ENCODE measurements around the gene GOSR2.

DNA sequence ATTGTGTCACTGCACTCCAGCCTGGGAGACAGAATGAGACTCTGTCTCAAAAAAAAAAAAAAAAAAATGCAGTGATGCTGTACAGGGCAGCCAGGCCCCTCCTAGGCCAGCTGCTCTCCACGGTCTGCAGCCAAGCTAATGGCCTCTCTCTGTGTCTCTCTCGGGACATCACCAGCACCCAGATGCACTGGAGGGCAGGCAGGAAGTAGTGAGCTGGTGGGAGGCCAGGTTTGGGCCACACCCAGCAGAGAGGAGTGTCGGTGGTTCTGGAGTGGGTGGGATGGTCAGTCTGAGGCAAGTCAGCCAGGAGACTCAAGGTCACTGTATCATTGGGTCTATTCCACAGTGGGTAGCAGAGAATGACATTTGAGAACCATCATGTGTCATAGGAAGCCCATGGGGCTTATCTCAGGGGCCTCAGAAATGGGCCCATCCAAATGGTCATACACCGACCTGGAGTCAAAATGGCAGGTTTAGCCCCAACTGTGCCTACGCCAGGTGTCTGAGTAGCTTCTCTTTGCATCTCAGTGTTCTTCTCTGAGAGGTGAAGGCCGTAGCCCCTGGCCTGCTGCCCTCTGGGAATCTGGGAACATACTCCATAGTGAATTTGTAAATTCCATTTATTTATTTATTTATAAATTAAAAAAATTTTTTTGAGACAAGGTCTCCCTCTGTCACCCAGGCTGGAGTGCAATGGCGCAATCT is 48.9 kb upstream of the GOSR2 start:
- TF ChIP-seq ZNF253 (CRISPR knock-in tag; IDR thresholded peaks at IDR 0.05; ENCODE audit: borderline replicate concordance): no peak
- TF ChIP-seq, protein P1, sequence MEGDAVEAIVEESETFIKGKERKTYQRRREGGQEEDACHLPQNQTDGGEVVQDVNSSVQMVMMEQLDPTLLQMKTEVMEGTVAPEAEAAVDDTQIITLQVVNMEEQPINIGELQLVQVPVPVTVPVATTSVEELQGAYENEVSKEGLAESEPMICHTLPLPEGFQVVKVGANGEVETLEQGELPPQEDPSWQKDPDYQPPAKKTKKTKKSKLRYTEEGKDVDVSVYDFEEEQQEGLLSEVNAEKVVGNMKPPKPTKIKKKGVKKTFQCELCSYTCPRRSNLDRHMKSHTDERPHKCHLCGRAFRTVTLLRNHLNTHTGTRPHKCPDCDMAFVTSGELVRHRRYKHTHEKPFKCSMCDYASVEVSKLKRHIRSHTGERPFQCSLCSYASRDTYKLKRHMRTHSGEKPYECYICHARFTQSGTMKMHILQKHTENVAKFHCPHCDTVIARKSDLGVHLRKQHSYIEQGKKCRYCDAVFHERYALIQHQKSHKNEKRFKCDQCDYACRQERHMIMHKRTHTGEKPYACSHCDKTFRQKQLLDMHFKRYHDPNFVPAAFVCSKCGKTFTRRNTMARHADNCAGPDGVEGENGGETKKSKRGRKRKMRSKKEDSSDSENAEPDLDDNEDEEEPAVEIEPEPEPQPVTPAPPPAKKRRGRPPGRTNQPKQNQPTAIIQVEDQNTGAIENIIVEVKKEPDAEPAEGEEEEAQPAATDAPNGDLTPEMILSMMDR (CRISPR knock-in tag; IDR thresholded peaks at IDR 0.05): no peak
- no peak for TF ChIP-seq ELF4 (CRISPR knock-in tag; IDR thresholded peaks at IDR 0.05; ENCODE audit: borderline replicate concordance)
- no peak for TF ChIP-seq RFX5 (IDR thresholded peaks at IDR 0.05; ENCODE audit: low read depth, low read length)
- TF ChIP-seq MXI1 (IDR thresholded peaks at IDR 0.05; ENCODE audit: borderline replicate concordance, low read depth, low read length): no peak
- TF ChIP-seq ZNF549 (CRISPR knock-in tag; IDR thresholded peaks at IDR 0.05): no peak
- no peak for TF ChIP-seq MYC (CRISPR knock-in tag; IDR thresholded peaks at IDR 0.05; ENCODE audit: borderline replicate concordance)
- TF ChIP-seq, protein P2, sequence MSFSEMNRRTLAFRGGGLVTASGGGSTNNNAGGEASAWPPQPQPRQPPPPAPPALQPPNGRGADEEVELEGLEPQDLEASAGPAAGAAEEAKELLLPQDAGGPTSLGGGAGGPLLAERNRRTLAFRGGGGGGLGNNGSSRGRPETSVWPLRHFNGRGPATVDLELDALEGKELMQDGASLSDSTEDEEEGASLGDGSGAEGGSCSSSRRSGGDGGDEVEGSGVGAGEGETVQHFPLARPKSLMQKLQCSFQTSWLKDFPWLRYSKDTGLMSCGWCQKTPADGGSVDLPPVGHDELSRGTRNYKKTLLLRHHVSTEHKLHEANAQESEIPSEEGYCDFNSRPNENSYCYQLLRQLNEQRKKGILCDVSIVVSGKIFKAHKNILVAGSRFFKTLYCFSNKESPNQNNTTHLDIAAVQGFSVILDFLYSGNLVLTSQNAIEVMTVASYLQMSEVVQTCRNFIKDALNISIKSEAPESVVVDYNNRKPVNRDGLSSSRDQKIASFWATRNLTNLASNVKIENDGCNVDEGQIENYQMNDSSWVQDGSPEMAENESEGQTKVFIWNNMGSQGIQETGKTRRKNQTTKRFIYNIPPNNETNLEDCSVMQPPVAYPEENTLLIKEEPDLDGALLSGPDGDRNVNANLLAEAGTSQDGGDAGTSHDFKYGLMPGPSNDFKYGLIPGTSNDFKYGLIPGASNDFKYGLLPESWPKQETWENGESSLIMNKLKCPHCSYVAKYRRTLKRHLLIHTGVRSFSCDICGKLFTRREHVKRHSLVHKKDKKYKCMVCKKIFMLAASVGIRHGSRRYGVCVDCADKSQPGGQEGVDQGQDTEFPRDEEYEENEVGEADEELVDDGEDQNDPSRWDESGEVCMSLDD (CRISPR knock-in tag; IDR thresholded peaks at IDR 0.05; ENCODE audit: borderline replicate concordance): no peak

All from HepG2 (cell line).